GM12865 (cell line): Measurements from ENCODE around the gene PTPRE.
"Not testable (repeated sequence)": the region's sequence is repeated elsewhere in the genome, so short reads cannot be mapped to it uniquely, and the experiment has no call there.

ENCODE experiments used
- DNase-seq: peaks from one replicate; pipeline ENCODE4 v3.0.0; 2010; ENCODE audit warnings: low read depth
- H3K4me3 ChIP-seq: 2 replicates; pipeline ENCODE4 v1.5.1; 2011; ENCODE audit warnings: mild to moderate bottlenecking, low read depth, low read length, control low read depth
- TF ChIP-seq, protein P1 (sequence below): IDR thresholded peaks from 2 replicates; pipeline ENCODE4 v1.5.1; 2011; ENCODE audit warnings: low read length, control low read depth, low read depth, inconsistent platforms; ENCODE audit not compliant: insufficient read depth; ENCODE audit errors: missing control alignments

PTPRE gene

DNA sequence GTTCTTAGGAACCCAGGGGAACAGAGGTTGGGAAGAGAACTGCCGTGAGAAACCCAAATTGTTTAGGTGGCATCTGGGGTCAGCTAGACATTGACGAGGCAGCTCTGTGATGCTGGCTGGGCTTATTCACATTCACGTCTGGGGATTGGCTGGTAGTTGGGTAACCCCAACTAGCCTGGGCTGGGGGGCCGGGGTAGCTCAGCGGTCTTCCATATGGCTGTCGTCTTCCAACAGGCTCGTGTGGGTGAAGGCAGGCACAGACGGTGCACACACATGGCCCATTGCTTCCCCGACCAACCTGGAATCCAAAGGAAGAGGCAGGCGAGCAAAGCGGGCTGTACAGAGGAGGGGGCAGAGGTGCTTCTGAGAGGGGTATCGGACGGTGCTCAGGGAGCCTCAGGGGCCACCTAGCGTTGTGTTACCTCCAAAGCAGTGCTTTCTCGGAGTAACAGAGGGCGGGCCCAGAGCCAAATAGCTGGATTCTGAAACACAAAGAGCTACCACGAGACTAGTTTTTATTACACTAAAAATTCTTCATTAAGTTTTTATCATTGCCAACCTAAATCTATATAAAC, 184.8 kb downstream of the PTPRE start:
- no peak for DNase-seq
- TF ChIP-seq, protein P1, sequence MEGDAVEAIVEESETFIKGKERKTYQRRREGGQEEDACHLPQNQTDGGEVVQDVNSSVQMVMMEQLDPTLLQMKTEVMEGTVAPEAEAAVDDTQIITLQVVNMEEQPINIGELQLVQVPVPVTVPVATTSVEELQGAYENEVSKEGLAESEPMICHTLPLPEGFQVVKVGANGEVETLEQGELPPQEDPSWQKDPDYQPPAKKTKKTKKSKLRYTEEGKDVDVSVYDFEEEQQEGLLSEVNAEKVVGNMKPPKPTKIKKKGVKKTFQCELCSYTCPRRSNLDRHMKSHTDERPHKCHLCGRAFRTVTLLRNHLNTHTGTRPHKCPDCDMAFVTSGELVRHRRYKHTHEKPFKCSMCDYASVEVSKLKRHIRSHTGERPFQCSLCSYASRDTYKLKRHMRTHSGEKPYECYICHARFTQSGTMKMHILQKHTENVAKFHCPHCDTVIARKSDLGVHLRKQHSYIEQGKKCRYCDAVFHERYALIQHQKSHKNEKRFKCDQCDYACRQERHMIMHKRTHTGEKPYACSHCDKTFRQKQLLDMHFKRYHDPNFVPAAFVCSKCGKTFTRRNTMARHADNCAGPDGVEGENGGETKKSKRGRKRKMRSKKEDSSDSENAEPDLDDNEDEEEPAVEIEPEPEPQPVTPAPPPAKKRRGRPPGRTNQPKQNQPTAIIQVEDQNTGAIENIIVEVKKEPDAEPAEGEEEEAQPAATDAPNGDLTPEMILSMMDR: no peak
- no peak overlapping the region for H3K4me3 ChIP-seq

DNA sequence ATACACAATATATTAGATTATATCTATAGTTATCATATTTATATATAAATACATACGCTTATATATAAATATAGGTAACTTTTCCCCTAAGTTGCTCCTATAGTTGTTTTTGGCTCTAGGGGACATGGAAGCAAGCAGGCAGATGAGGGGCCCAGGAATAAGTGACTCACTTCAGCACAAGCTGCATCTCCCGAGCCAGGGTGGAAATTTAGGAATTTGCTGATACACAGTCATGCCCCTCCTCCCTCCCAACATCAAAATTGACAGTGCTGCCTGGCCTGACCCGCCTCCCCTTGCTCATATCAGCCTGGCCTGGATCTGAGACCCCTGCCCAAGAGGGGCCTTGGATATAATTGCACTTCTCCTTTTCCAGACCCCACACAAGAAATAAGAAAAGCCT, 185.6 kb downstream of the PTPRE start:
- H3K4me3 ChIP-seq: no peak overlapping the region
- DNase-seq: no peak
- TF ChIP-seq, protein P1: no peak

DNA sequence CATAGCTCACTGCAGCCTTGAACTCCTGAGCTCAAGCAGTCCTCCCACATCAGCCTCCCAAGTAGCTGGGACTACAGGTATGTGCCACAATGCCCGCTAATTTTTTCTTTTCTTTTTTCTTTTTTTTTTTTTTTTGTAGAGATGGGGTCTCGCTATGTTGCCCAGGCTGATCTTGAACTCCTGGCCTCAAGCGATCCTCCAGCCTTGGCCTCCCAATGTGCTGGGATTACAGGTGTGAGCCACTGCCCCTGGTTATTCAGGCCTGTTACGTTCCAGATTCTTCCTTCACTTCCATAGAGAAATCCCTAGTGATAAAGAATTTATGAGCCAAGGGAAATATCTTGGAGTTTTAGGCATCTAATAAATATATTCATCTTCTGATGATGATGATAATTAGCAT, 187.7 kb downstream of the PTPRE start:
- H3K4me3 ChIP-seq, DNase-seq: not testable (repeated sequence)

DNA sequence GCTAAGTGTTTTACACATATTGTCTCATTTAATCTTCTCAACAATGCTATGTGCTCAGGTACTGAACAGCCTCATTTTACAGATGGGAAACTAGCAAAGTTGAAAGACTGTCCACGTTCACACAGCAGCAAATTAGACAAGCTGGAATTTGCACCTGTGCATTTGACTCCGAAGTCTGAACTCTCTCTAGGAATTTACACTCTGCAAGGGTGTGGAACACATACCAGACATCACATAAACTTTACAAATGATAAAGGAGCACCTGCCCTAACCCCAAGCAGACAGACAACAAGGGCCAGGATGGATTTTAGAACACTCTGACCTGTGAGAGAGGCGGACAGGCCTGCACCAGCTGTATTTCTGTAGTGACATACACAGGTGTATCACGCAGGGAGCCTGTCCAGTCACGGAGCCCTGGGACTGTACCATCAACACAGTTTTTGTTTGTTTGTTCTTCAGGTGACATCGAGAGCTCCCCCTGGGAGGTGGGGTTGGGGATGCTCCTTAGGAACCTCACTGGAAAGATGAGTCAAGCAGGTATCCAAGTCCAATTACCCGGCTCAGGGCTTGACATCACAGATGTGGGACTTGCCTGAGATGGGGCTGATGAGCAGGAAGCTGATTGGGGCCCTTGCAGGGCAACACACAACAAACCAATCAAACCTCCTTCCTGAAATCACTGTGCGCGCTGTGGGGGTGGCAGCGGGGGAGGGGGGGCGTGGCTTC, 188.3 kb downstream of the PTPRE start:
- DNase-seq: peak; percentile 34
- no peak overlapping the region for H3K4me3 ChIP-seq
- TF ChIP-seq, protein P1: no peak

DNA sequence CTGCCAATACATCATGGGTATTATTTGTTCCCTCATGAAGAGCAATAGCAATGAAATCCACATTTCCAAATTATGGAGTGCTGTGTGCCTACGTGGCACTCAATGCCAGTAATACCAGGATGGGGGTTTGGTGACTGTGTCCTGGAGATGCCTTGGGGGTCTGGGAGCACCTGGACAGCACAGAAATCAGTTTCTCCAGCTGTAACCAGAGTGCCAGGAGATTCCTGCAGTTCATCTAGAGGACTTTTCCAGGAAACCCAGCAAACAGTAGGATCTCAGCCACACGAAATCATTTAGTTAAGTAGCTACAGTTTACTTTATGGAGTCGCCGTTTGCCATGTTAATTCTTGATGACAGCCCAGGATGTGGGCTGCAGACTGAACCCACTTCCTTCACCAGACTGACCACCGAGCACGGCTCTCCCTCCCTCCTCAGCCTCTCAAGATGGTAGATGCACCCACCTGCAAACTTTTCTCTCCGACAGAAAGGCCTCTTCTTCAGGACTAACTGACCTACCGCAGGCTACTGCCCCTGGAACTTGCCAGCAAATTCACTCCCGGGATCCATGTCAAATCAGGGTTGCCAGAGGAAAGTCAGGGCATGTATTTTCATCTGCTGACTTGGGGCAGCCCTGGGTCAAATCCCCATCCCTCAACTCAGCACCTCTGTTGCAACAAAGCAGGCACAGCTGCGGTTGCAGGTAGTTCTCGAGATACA, 189.0 kb downstream of the PTPRE start:
- TF ChIP-seq, protein P1: no peak
- peak; percentile 50 for DNase-seq
- no peak overlapping the region for H3K4me3 ChIP-seq

DNA sequence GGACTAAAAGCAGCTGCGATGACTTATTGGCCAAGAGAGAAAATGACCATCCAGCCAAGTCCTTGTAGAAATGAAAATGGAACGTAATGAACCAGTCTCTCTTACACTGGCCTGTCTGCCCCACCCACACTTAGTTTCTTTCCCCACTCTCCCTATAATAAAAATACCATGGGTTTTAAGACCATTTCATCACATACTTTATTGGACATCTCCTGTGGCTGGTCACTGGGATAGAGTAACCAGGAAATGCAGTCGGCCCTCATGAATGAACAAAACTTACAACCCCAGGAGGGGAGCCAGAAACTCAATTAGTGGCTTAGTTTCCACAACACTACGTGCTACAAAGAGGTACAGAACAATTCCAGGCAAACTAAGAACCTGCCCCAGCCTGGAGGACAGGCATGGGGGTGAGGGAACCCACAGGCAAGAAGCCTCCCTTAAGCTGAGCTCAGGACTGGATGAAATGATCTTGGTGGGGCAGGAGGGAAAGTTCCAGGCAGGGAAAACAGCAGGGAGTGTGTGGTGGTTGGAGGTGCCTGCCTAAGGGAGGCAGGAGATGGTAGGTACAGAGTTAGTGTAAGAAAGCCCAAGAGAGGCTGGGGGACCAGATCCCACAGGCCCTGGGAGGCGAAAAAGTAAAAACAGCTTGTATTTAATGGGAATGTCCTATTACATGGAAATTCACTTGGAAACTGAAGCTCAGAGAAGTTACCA, 189.7 kb downstream of the PTPRE start:
- TF ChIP-seq, protein P1: no peak
- no peak for DNase-seq
- no peak overlapping the region for H3K4me3 ChIP-seq

DNA sequence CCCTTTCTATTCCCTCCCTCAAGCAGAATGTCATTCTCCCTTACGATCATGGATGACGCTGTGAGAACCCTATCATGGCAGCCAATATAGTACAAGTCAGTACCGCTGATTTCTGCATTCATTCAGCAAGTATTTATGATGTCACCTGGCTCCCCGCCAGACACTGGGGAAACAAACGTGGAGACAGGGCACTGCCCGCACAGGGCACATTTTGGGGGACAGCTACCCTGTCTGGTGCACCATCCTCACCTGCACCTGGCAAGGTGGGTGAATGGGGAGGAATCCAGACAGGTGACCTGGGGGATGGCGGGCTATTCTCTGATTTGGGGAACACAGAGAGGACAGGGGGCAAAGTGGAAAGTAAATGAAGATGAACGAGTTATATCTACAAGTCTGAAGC, 190.9 kb downstream of the PTPRE start:
- no peak for DNase-seq
- H3K4me3 ChIP-seq: no peak overlapping the region
- TF ChIP-seq, protein P1: no peak
